ENCODE data around the gene CGNL1. TPM values are rescaled to one million over a fixed set of nuclear protein-coding genes. Genes with fewer than 3 reads are reported as not detected.

The CGNL1 gene
- polyA plus RNA-seq, 1 experiment = 0.06 TPM

- DNase-seq (ENCODE audit: low read depth) = no peak
- POLR2A ChIA-PET = no interaction called here
- CTCF ChIA-PET = interaction anchor here (0.9 to 1.9 kb wide), 3 partner anchors 7 to 294 kb away, joined by 4 to 7 read pairs (median 6); no protein-coding TSS in a partner anchor
Measured at GRCh38 chr15:57566834-57567233, 190.5 kb downstream of the CGNL1 start.

GRCh38 chr15:57567891-57568290 is 191.6 kb downstream of the CGNL1 start:
- no peak for TF ChIP-seq CTCF (IDR thresholded peaks at IDR 0.05; ENCODE audit: insufficient read depth, low read depth, low read length)
- no peaks in the 10 kb centered on the region for H3K27me3 ChIP-seq (ENCODE audit: control insufficient read depth, insufficient read depth, low read length)
- H3K36me3 ChIP-seq (ENCODE audit: control insufficient read depth, insufficient read depth, low read length) = no peaks in the 10 kb centered on the region
- ChIA-PET POLR2A (no interaction called here), CTCF (interaction anchor here (0.8 to 1.8 kb wide), 5 partner anchors 8 to 607 kb away, joined by 3 to 7 read pairs (median 3); no protein-coding TSS in a partner anchor)
- no peak overlapping the region for H3K4me3 ChIP-seq (ENCODE audit: low read depth, low read length)
- DNase-seq (ENCODE audit: low read depth) = no peak

More at GRCh38 chr15:57566834-57567233, 190.5 kb downstream of the CGNL1 start:
- Histone ChIP-seq H3K27me3 (ENCODE audit: control insufficient read depth, insufficient read depth, low read length) (no peaks in the 10 kb centered on the region), H3K36me3 (ENCODE audit: control insufficient read depth, insufficient read depth, low read length) (no peaks in the 10 kb centered on the region), H3K4me3 (ENCODE audit: low read depth, low read length) (no peak overlapping the region)
- no peak for TF ChIP-seq CTCF (IDR thresholded peaks at IDR 0.05; ENCODE audit: insufficient read depth, low read depth, low read length)

GRCh38 chr15:57568299-57568698 is 192.0 kb downstream of the CGNL1 start:
- no peaks in the 10 kb centered on the region for H3K27me3 ChIP-seq (ENCODE audit: control insufficient read depth, insufficient read depth, low read length)
- ChIA-PET POLR2A (no interaction called here), CTCF (interaction anchor here (0.8 to 1.8 kb wide), 3 partner anchors 9 to 607 kb away, joined by 3 to 7 read pairs (median 3); no protein-coding TSS in a partner anchor)
- no peak for TF ChIP-seq CTCF (IDR thresholded peaks at IDR 0.05; ENCODE audit: insufficient read depth, low read depth, low read length)
- no peak overlapping the region for H3K4me3 ChIP-seq (ENCODE audit: low read depth, low read length)
- H3K36me3 ChIP-seq (ENCODE audit: control insufficient read depth, insufficient read depth, low read length) = no peaks in the 10 kb centered on the region
- no peak for DNase-seq (ENCODE audit: low read depth)

- Histone ChIP-seq H3K4me3 (ENCODE audit: low read depth, low read length) (no peak overlapping the region), H3K27me3 (ENCODE audit: control insufficient read depth, insufficient read depth, low read length) (no peaks in the 10 kb centered on the region), H3K36me3 (ENCODE audit: control insufficient read depth, insufficient read depth, low read length) (no peaks in the 10 kb centered on the region)
- ChIA-PET CTCF (no interaction called here), POLR2A (no interaction called here)
- TF ChIP-seq CTCF (IDR thresholded peaks at IDR 0.05; ENCODE audit: insufficient read depth, low read depth, low read length) = no peak
- no peak for DNase-seq (ENCODE audit: low read depth)
Measured at GRCh38 chr15:57570340-57570739, 194.0 kb downstream of the CGNL1 start.

- POLR2A ChIA-PET = no interaction called here
- CTCF ChIA-PET = interaction anchor here (1.7 to 3.5 kb wide), 2 partner anchors 11 to 496 kb away, joined by 4 to 22 read pairs; no protein-coding TSS in a partner anchor
- Histone ChIP-seq H3K4me3 (ENCODE audit: low read depth, low read length) (no peak overlapping the region), H3K36me3 (ENCODE audit: control insufficient read depth, insufficient read depth, low read length) (no peaks in the 10 kb centered on the region), H3K27me3 (ENCODE audit: control insufficient read depth, insufficient read depth, low read length) (no peaks in the 10 kb centered on the region)
- TF ChIP-seq CTCF (IDR thresholded peaks at IDR 0.05; ENCODE audit: insufficient read depth, low read depth, low read length) = no peak
- DNase-seq (ENCODE audit: low read depth) = peak; percentile 21
Measured at GRCh38 chr15:57570994-57571393, 194.7 kb downstream of the CGNL1 start.

Data from BJ (cell line).